KMS-11 (cell line): ENCODE data around the gene ARAP3.

ENCODE experiments used
- H2AFZ ChIP-seq: fragments of 200-600 bp; sonication (generic); 2 replicates; pipeline ENCODE4 v1.6.1; 2016; ENCODE audit warnings: antibody characterized with exemption, mixed run types, low read depth
- H3K27ac ChIP-seq: fragments of 200-600 bp; sonication (generic); 2 replicates; pipeline ENCODE4 v1.6.1; 2016; ENCODE audit warnings: mild to moderate bottlenecking, mixed run types
- H3K27me3 ChIP-seq: fragments of 200-600 bp; sonication (generic); 2 replicates; pipeline ENCODE4 v1.6.1; 2017; ENCODE audit warnings: mild to moderate bottlenecking, low read depth, mixed run types, moderate library complexity; ENCODE audit not compliant: insufficient read depth
- H3K36me3 ChIP-seq: fragments of 200-600 bp; sonication (generic); 2 replicates; pipeline ENCODE4 v1.6.1; 2017; ENCODE audit warnings: mild to moderate bottlenecking, mixed run types; ENCODE audit not compliant: insufficient read depth
- H3K4me1 ChIP-seq: fragments of 200-600 bp; sonication (generic); 2 replicates; pipeline ENCODE4 v1.6.1; 2016; ENCODE audit warnings: mild to moderate bottlenecking, low read depth, mixed run types; ENCODE audit not compliant: poor library complexity, severe bottlenecking
- H3K4me2 ChIP-seq: fragments of 200-600 bp; sonication (generic); 2 replicates; pipeline ENCODE4 v1.7.0; 2016; ENCODE audit warnings: mild to moderate bottlenecking, mixed run types
- H3K4me3 ChIP-seq: fragments of 200-600 bp; sonication (generic); IDR thresholded peaks from 2 replicates; pipeline ENCODE4 v1.6.1; 2017; ENCODE audit warnings: low read depth, low read length, mixed read lengths; ENCODE audit not compliant: insufficient read depth
- H3K79me2 ChIP-seq: fragments of 200-600 bp; sonication (generic); 2 replicates; pipeline ENCODE4 v1.6.1; 2016; ENCODE audit warnings: low read depth, mixed run types; ENCODE audit not compliant: insufficient read depth
- H3K9ac ChIP-seq: fragments of 200-600 bp; sonication (generic); 2 replicates; pipeline ENCODE4 v1.6.1; 2016; ENCODE audit warnings: mild to moderate bottlenecking, mixed run types
- H4K20me1 ChIP-seq: fragments of 200-600 bp; sonication (generic); 2 replicates; pipeline ENCODE4 v1.6.1; 2016; ENCODE audit warnings: mild to moderate bottlenecking, mixed run types; ENCODE audit not compliant: insufficient read depth
- TF ChIP-seq, protein P1 (sequence below): fragments of 200-600 bp; sonication (generic); conservative IDR thresholded peaks from 2 replicates; pipeline ENCODE4 v1.6.1; 2017; ENCODE audit warnings: low read depth, mild to moderate bottlenecking, antibody characterized with exemption, low read length, moderate library complexity, mixed read lengths

ARAP3 gene

GRCh38 chr5:141649056-141649688 is 32.9 kb downstream of the ARAP3 start:
- no peaks in the 10 kb centered on the region for H3K79me2 ChIP-seq
- no peak overlapping the region for H2AFZ ChIP-seq
- H4K20me1 ChIP-seq: no peaks in the 10 kb centered on the region
- H3K4me3 ChIP-seq: no peak overlapping the region
- no peaks in the 10 kb centered on the region for H3K27me3 ChIP-seq
- TF ChIP-seq, protein P1, sequence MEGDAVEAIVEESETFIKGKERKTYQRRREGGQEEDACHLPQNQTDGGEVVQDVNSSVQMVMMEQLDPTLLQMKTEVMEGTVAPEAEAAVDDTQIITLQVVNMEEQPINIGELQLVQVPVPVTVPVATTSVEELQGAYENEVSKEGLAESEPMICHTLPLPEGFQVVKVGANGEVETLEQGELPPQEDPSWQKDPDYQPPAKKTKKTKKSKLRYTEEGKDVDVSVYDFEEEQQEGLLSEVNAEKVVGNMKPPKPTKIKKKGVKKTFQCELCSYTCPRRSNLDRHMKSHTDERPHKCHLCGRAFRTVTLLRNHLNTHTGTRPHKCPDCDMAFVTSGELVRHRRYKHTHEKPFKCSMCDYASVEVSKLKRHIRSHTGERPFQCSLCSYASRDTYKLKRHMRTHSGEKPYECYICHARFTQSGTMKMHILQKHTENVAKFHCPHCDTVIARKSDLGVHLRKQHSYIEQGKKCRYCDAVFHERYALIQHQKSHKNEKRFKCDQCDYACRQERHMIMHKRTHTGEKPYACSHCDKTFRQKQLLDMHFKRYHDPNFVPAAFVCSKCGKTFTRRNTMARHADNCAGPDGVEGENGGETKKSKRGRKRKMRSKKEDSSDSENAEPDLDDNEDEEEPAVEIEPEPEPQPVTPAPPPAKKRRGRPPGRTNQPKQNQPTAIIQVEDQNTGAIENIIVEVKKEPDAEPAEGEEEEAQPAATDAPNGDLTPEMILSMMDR: no peak
- no peak overlapping the region for H3K9ac ChIP-seq
- H3K27ac ChIP-seq: no peak overlapping the region
- no peaks in the 10 kb centered on the region for H3K36me3 ChIP-seq
- peaks cover 4% of the 10 kb centered on the region for H3K4me1 ChIP-seq
- no peak overlapping the region for H3K4me2 ChIP-seq

DNA sequence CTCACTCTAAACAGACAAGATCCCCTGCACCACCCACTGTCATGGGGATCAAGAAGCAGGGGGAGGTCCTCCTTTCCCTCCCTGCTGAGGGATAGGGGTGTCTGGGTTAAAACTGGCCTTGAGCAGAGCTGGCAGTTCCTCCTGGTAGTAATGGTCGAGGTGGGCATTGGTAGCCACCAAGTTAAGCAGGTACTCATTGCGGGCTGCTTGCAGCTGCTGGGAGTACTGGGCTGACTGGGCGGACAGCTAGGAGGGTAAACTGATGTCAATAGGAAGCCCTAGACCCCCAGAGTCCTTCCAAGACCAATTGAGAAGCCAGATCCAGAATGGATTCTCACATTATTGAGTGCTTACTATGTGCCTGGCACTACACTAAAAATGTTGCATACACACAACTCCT is 34.2 kb downstream of the ARAP3 start:
- TF ChIP-seq, protein P1: no peak
- no peak overlapping the region for H3K9ac ChIP-seq
- H3K27ac ChIP-seq: no peak overlapping the region
- no peak overlapping the region for H3K4me2 ChIP-seq
- no peaks in the 10 kb centered on the region for H4K20me1 ChIP-seq
- H3K4me3 ChIP-seq: no peak overlapping the region
- H3K4me1 ChIP-seq: peaks cover 4% of the 10 kb centered on the region
- no peaks in the 10 kb centered on the region for H3K27me3 ChIP-seq
- H3K79me2 ChIP-seq: no peaks in the 10 kb centered on the region
- no peak overlapping the region for H2AFZ ChIP-seq
- H3K36me3 ChIP-seq: no peaks in the 10 kb centered on the region

DNA sequence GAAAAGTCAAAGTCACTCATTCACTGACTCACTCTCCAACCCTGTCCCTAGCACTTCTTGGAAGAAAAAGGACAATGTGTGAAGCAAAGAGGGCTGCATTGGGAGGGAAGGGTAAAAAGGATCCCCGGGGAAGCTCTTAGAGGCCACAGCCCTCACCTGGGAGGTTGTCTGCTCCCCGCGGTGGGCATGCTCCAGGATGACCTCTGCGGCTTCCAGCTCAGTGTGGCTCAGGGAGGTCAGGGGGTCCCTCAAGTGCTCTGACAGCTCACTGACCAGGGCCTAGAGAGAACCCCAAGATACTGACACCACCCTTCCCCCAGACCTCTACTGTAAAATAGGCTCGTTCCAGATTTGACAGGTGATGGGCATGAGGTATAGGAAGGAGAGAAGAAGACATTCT is 34.8 kb downstream of the ARAP3 start:
- H3K27me3 ChIP-seq: no peaks in the 10 kb centered on the region
- no peak overlapping the region for H3K27ac ChIP-seq
- H2AFZ ChIP-seq: no peak overlapping the region
- H3K4me2 ChIP-seq: no peak overlapping the region
- peaks cover 7% of the 10 kb centered on the region for H3K4me1 ChIP-seq
- no peaks in the 10 kb centered on the region for H3K79me2 ChIP-seq
- TF ChIP-seq, protein P1: no peak
- no peak overlapping the region for H3K9ac ChIP-seq
- H4K20me1 ChIP-seq: no peaks in the 10 kb centered on the region
- H3K36me3 ChIP-seq: no peaks in the 10 kb centered on the region
- no peak overlapping the region for H3K4me3 ChIP-seq

GRCh38 chr5:141646026-141646425 is 36.0 kb downstream of the ARAP3 start:
- H2AFZ ChIP-seq: no peak overlapping the region

More at GRCh38 chr5:141646026-141646425, 36.0 kb downstream of the ARAP3 start:
- TF ChIP-seq, protein P1: no peak
- Histone ChIP-seq H3K4me3 (no peak overlapping the region), H4K20me1 (no peaks in the 10 kb centered on the region), H3K4me1 (peaks cover 10% of the 10 kb centered on the region), H3K9ac (no peak overlapping the region), H3K36me3 (no peaks in the 10 kb centered on the region), H3K79me2 (no peaks in the 10 kb centered on the region), H3K27me3 (no peaks in the 10 kb centered on the region), H3K4me2 (no peak overlapping the region), H3K27ac (no peak overlapping the region)
